Measurements from ENCODE around the gene TBC1D1.

Gene TBC1D1

DNA sequence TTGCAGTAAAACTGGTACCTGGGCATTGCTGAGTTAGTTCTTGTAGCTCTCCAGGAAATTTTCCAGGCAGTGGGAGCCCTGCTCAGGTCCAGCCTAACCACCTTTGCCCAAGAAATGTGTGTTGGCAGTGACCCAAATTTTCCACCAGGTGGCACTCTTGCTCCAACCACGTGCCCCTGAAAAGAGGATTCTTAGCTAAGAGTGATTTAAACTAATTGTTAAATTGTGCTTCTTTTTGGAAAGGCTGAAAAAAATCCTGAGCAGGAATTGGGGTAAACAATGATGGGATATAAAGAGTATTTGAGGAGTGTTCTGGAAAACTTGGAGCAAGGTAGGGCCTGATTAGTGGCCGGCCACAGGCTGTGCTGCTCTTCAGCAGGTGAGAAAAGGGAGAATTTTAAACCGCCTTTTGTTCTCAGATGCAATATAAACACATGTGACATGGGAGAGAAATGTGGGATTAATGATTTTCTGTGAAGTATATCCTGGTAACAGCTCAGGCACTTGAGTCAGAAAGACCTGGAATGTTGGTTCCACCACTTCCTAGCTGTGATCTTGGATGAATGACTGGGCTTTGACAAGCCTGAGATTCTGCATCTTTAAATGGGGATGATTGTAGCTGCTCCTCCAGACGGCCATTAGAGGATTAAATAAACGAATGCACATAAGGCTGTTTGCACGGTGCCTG, 288.9 kb downstream of the TBC1D1 start:
- peak; percentile 45 for DNase-seq

DNA sequence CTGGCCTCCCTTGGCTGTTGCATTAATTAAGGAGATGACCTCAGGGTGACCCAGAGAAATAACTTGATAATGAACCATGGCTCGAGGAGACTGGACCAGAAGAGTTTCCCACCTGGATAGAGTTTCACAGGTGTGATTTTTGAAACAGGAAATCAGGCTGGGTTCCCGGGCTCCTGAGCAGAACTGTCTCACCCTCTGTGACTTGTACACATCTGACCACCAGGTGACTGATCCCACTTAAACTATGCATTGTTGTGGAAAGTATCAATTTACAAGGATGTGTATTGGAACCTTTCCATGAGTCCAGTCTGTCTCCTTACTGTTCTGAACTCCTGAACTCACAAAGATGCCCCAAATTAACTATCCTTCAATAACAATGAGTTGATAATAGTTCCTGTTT, 289.6 kb downstream of the TBC1D1 start:
- DNase-seq: no peak

DNA sequence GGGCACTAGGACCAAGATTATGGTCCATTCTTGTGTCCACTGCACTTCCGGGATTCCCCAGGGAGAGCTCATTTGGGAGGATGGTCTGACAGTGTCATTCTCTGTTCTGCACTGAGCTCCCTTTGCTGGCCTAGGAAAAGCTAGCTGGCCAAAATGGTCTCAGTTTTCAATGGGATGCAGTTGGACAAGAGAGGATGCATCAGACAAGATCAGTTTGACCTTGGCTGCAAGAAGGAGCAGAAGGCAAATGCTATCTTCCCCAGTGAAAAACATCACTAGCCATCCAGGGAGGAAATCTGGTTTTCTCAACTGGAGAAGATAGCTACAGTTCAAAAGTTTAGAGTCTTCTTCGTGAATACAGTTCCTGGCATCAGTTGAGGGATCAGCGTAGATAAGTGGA, 290.4 kb downstream of the TBC1D1 start:
- DNase-seq: no peak

DNA sequence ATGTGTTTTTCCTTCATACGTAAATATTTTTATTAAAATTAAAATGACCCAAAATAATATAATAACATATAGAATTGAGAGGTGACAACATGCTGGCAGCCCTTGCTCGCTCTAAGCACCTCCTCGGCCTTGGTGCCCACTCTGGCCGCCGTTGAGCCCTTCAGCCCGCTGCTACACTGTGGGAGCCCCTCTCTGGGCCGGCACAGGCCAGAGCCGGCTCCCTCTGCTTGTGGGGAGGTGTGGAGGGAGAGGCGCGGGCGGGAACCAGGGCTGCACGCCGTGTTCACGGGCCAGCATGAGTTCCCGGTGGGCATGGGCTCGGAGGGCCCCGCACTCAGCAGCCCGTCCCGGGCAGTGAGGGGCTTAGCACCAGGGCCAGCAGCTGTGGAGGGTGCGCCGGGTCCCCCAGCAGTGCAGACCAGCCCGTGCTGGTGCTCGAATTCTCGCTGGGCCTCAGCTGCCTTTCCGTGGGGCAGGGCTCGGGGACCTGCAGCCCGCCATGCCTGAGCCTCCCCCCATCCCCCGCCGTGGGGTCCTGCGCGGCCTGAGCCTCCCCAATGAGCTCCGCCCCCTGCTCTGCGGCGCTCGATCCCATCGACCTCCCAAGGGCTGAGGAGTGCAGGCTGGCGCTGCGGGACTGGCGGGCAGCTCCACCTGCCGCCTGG, 291.6 kb downstream of the TBC1D1 start:
- DNase-seq: no peak

DNA sequence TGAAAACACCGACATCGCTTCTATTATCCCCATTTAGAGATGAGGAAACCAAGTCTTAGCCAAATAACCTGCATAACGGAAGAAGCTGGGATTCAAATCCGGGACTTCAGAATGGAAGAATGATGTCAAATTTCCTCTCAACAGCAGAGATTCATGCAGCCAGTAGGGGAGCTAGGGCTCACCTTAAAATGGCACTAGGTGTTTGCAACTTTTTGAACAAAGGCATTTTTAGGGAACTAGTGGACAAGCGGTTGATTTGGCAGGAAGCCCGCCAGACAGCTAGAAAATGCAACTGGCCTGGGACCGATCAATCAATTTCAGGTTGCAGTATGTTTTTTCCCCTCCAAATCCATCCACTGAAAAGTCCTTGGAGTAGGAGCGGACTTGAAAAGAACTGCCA, 293.5 kb downstream of the TBC1D1 start:
- no peak for DNase-seq

DNA sequence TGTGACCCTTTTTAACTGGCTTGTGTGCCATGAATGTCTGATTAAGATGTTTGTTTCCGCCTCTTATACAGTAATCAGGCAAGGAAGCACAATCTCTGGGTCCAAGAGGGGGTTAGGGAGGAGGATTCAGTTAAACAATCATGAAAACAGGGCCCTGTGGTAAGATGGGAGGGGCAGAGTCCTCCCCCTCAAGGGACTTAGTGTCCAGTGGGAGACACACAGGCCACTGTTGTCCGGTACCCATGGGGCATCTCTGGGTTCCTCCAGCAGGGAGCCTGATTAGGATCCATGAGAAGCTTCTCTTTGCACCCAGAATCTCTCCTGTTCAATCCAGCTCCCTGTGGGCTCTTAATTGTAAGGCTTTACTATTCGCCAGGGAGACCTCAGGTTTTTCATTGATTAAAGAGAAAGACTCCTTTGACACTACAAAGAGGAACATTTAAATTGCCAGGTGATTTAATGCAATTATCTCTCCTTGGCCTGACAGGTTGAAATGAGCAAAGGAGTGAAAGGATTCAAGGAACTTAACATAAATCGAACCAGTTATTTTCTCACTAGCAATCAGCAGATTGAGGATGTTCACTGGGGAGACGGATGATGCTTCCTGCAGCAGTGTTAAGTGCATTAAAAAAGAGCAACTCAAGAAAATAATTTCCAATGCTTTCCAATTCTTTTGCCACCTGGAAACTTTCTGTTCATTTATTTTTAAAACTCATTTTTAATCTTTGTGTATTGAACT, 294.7 kb downstream of the TBC1D1 start:
- no peak for DNase-seq

DNA sequence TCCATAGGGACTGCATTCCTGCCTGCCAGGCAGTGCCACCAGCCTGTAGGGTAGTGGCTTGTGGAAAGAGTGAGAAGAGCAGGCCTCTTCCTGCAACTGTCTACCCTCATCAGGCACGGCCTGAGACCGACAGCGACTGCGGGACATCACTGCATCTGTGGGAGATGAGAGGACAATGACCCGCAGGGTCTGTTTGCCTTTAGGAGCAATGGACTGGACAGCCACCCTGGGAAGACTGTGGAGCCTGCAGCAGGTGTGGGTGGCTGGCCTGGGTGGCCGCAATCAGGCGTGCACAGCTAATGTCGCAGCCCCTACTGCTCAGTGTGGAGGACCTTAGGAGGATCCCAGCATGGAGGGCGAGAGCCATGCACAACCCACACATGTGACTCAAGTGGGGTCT, 297.3 kb downstream of the TBC1D1 start:
- DNase-seq: no peak

DNA sequence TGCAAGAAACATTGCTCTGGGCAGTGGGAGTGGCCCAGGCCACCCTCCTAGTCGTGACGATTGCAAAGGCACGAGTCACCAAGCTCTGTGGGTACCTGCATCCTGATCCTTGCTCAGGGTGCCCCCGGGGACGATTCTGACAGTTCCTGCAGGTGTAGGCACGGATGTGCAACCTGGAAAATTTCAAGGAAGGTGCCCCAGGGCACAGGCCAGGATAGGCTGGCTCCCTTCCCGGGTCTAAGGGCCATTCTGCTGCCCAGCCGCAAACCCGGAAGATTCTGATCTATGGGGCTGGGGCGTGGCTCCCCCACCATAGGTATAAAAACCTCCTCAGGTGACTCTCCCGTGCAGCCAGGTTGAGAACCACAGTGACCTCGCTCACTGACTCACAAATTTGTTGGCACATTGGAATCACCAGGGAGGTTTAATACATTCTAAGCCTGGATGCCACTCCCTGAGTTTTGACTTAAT, 297.8 kb downstream of the TBC1D1 start:
- DNase-seq: no peak
